GM06990 (cell line): ENCODE measurements around the gene TPM2.

Experiments
- DNase-seq: peaks from one replicate; pipeline ENCODE4 v3.0.0-alpha.2; 2011; ENCODE audit not compliant: insufficient read length; ENCODE audit errors: extremely low read depth
- H3K27me3 ChIP-seq: replicated peaks from 2 replicates; pipeline ENCODE4 v1.6.0; 2011; ENCODE audit warnings: low read length; ENCODE audit not compliant: control insufficient read depth, insufficient read depth
- H3K36me3 ChIP-seq: 2 replicates; pipeline ENCODE4 v1.5.1; 2011; ENCODE audit warnings: low read length; ENCODE audit not compliant: control insufficient read depth, insufficient read depth
- H3K4me3 ChIP-seq: replicated peaks from 2 replicates; pipeline ENCODE4 v1.5.1; 2011; ENCODE audit warnings: low read depth, mild to moderate bottlenecking, control low read depth, low read length
- CTCF ChIP-seq: IDR thresholded peaks from 2 replicates; pipeline ENCODE4 v1.5.1; 2011; ENCODE audit warnings: low read length, control low read depth, mild to moderate bottlenecking, inconsistent platforms; ENCODE audit not compliant: insufficient read depth, poor library complexity, severe bottlenecking

The TPM2 gene

GRCh38 chr9:35675732-35676392, 13.9 kb downstream of the TPM2 start:
- TF ChIP-seq CTCF: no peak
- Histone ChIP-seq H3K36me3 (no peaks in the 10 kb centered on the region), H3K4me3 (peak overlapping the region; percentile 22; the same call in 1 of the 2 replicates), H3K27me3 (no peaks in the 10 kb centered on the region; the same call in 1 of the 2 replicates)
- no peak for DNase-seq

GRCh38 chr9:35675204-35675603, 14.5 kb downstream of the TPM2 start:
- no peak for TF ChIP-seq CTCF
- Histone ChIP-seq H3K27me3 (no peaks in the 10 kb centered on the region; the same call in 1 of the 2 replicates), H3K4me3 (no peak overlapping the region), H3K36me3 (no peaks in the 10 kb centered on the region)
- no peak for DNase-seq

- no peaks in the 10 kb centered on the region for H3K36me3 ChIP-seq
- H3K27me3 ChIP-seq: no peaks in the 10 kb centered on the region; the same call in 1 of the 2 replicates
- H3K4me3 ChIP-seq: no peak overlapping the region
- DNase-seq: no peak
- no peak for TF ChIP-seq CTCF
These were observed 15.7 kb downstream of the TPM2 start for GRCh38 chr9:35674025-35674361.

- H3K36me3 ChIP-seq: no peaks in the 10 kb centered on the region
- no peak for DNase-seq
- no peaks in the 10 kb centered on the region; the same call in 1 of the 2 replicates for H3K27me3 ChIP-seq
- TF ChIP-seq CTCF: no peak
- H3K4me3 ChIP-seq: no peak within 1 kb of the TSS
These were observed 16.3 kb downstream of the TPM2 start, which contains the start of gene CA9 for GRCh38 chr9:35673132-35674024. CA9 (plus strand) TSS chr9:35673928; CDS start chr9:35673960, 32 bp downstream.

- Histone ChIP-seq H3K36me3 (no peaks in the 10 kb centered on the region), H3K4me3 (no peak overlapping the region), H3K27me3 (no peaks in the 10 kb centered on the region; the same call in 1 of the 2 replicates)
- no peak for TF ChIP-seq CTCF
- DNase-seq: no peak
These were observed 20.2 kb downstream of the TPM2 start for GRCh38 chr9:35669331-35670145.
